Vagina (tissue), 2 donors: ENCODE measurements around the gene CCDC141.

Experiments
- POLR2A ChIP-seq, 2 donors: fragments of 450-650 bp; IDR thresholded peaks; one replicate each; pipeline ENCODE4 v1.6.1; 2017; ENCODE audit warnings: antibody characterized with exemption in 2 of 2, mild to moderate bottlenecking in 2 of 2, moderate library complexity in 2 of 2
- POLR2AphosphoS5 ChIP-seq, 2 donors: sonication (generic); formaldehyde crosslinking; IDR thresholded peaks; one replicate each; pipeline ENCODE4 v1.9.0; 2017; ENCODE audit warnings: antibody characterized with exemption in 2 of 2, mild to moderate bottlenecking in 2 of 2, low read depth in 1 of 2; ENCODE audit not compliant: insufficient read depth in 1 of 2
- TF ChIP-seq, protein P1 (sequence below), 3 experiments: fragments of 450-650 bp in 2 of 3; fragments of 200-600 bp in 1 of 3; sonication (generic) in 1 of 3; IDR thresholded peaks; one replicate each; pipeline ENCODE4 v1.5.1; 2017 to 2019; ENCODE audit warnings: antibody characterized with exemption in 3 of 3, mild to moderate bottlenecking in 2 of 3, moderate library complexity in 2 of 3

DNA sequence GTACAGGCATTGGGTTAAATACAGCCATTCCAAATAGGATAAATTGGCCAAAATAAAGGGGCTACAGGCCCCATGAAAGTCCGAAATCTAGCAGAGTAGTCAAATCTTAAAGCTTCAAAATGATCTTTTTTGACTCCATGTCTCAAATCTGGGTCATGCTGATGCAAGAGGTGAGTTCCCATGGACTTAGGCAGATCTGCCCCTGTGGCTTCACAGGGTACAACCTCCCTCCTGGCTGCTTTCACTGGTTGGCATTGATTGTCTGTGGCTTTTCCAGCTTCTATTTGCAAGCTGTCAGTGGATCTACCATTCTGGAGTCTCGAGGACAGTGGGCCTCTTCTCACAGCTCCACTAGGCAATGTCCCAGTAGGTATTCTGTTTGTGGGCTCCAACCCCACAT lies 56.1 kb downstream of the CCDC141 start:
- TF ChIP-seq, protein P1, sequence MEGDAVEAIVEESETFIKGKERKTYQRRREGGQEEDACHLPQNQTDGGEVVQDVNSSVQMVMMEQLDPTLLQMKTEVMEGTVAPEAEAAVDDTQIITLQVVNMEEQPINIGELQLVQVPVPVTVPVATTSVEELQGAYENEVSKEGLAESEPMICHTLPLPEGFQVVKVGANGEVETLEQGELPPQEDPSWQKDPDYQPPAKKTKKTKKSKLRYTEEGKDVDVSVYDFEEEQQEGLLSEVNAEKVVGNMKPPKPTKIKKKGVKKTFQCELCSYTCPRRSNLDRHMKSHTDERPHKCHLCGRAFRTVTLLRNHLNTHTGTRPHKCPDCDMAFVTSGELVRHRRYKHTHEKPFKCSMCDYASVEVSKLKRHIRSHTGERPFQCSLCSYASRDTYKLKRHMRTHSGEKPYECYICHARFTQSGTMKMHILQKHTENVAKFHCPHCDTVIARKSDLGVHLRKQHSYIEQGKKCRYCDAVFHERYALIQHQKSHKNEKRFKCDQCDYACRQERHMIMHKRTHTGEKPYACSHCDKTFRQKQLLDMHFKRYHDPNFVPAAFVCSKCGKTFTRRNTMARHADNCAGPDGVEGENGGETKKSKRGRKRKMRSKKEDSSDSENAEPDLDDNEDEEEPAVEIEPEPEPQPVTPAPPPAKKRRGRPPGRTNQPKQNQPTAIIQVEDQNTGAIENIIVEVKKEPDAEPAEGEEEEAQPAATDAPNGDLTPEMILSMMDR (IDR thresholded peaks at IDR 0.05) = no peak
- TF ChIP-seq POLR2A (IDR thresholded peaks at IDR 0.05) = no peak
- no peak for TF ChIP-seq POLR2AphosphoS5 (IDR thresholded peaks at IDR 0.05; ENCODE audit: insufficient read depth in 1 of 2, low read depth in 1 of 2)
